NOMO-1 treated with DMSO at 0.1 percent for 48 hours (cell line): ENCODE measurements around the gene SCG3.

Source experiments
- DNase-seq: peaks from one replicate; lab custom pipeline; 2025; ENCODE audit not compliant: unreplicated experiment; lab: John Stamatoyannopoulos, UW

The SCG3 gene

GRCh38 chr15:51677452-51677851 lies 3.9 kb upstream of the SCG3 start:
- DNase-seq: no peak

- no peak for DNase-seq
Observed at GRCh38 chr15:51678096-51678495, 3.2 kb upstream of the SCG3 start.

GRCh38 chr15:51680321-51680720 lies 982 bp upstream of the SCG3 start:
- no peak for DNase-seq

- DNase-seq: no peak
Observed at GRCh38 chr15:51687565-51687964, 6.3 kb downstream of the SCG3 start.

- DNase-seq: no peak
Observed at GRCh38 chr15:51688863-51689262, 7.6 kb downstream of the SCG3 start.

DNA sequence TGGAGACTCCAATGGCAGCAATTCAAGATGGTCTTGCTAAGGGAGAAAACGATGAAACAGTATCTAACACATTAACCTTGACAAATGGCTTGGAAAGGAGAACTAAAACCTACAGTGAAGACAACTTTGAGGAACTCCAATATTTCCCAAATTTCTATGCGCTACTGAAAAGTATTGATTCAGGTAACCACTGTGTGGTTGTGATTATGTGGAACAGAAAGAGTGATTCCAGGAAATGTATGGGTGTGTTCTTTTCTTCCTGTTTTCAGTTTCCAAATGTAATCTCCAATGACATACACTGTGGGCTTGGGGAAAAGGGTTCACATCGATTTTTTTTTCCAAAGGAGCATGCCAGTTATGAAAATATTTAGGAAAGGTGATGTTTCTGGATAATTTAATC lies 10.9 kb downstream of the SCG3 start:
- peak; percentile 54 for DNase-seq

GRCh38 chr15:51696566-51696965 lies 15.3 kb downstream of the SCG3 start:
- no peak for DNase-seq

DNA sequence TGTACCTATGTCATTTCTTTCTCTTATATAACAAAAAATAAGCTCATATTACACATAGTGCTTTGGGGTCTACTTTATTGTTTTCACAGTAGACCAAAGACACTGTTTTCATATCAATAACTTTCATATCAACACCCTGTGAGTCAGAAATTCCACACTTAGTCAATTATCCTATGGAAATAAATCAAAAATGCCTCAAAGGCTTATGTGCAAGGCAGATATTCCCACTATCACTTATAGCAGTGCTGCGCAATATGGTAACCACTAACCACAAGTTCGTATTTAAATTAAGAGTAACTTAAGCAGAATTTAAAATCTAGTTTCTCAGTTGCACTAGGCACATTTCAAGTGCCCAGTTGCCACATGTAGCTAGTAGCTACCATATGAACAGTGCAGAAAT lies 15.9 kb downstream of the SCG3 start:
- no peak for DNase-seq

- DNase-seq: no peak
Observed at GRCh38 chr15:51699373-51699772, 18.1 kb downstream of the SCG3 start.

- no peak for DNase-seq
Observed at GRCh38 chr15:51702710-51703109, 21.4 kb downstream of the SCG3 start.

DNA sequence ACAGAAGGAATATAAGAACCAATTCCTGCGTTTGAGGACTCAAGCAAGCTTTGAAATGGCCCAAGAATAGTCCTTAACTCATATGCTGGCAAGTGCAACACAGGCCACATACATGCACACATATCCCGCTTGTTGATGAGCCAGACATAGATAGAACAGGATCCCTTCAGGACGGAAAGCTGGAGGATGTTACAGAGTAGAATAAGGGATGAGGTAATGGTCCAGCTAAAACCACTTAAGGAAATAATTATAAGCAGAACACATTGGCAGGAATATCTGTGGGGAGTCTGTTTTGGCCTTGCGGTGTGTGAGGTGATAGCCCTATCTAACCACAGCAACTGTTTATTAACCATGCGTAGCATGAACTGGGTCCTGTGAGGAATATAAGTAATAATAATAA lies 25.0 kb downstream of the SCG3 start:
- DNase-seq: no peak

DNA sequence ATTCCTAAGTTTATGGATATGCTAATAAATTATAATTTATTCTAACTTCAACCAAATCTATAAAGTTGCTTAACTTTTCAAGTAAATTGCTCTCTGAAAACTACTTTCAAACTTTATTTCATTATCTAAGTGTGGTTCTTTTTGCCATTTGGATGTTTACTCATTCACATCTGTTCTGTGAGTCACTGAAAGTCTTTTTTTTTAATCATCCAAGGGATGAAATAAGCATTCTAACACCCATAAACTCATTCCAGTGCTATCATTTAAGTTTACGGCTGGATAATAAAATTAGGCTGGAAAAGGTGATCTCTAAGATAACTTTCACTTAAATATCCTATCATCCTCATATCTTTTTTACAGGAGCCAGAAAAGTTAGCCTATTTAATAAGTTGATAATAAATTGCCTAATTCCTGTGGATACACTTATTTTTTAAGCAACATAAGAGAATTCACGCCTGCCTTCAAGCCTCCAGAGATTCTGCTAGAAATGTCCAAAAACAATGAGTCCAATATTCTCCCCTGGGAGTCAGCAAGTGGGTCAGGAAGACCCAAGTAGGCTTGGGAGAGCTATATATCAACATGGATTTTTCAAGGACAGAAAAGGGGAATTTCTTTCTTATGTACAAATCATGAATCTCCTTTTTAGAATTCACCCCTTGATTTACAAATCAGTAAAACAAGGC lies 25.8 kb downstream of the SCG3 start:
- DNase-seq: no peak

- no peak for DNase-seq
Observed at GRCh38 chr15:51708013-51708412, 26.7 kb downstream of the SCG3 start.

DNA sequence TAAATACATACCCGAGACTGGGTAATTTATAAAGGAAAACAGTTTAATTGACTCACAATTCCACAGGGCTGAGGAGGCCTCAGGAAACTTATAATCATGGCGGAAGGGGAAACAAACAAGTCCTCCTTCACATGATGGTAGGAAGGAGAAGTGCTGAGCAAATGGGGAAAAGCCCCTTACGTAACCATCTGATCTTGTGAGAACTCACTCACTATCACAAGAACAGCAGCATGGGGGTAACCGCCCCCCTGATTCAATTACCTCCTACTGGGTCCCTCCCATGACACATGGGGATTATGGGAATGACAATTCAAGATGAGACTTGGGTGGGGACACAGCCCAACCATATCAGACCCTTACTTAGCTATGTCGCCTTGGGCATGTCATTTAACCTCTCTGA lies 27.7 kb downstream of the SCG3 start:
- no peak for DNase-seq

GRCh38 chr15:51714162-51714561 lies 32.9 kb downstream of the SCG3 start:
- no peak for DNase-seq

GRCh38 chr15:51714911-51715310 lies 33.6 kb downstream of the SCG3 start:
- DNase-seq: no peak

GRCh38 chr15:51718219-51718618 lies 36.9 kb downstream of the SCG3 start:
- no peak for DNase-seq

DNA sequence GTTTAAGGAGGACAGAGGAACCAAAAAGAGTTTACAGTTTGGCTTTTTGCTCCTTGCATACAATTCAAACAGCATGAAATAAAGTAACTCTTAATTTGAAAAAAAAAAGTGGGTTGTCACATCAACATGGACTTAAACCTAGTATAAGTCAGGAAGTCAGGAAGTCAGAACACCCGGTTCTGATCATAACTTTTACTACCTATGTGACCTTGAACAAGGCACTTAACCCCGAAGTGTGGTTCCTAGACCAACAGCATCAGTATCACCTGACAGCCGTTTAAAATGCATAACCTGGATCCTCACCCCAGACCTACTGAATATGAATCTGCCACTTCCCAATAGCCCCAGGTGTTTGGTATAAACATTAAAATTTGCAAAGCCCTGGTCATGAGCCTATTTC lies 37.4 kb downstream of the SCG3 start:
- no peak for DNase-seq

GRCh38 chr15:51720201-51720995 lies 39.1 kb downstream of the SCG3 start:
- no peak for DNase-seq

GRCh38 chr15:51721199-51721960 lies 40.1 kb downstream of the SCG3 start:
- no peak for DNase-seq

- no peak for DNase-seq
Observed at GRCh38 chr15:51724199-51724598, 42.9 kb downstream of the SCG3 start.

DNA sequence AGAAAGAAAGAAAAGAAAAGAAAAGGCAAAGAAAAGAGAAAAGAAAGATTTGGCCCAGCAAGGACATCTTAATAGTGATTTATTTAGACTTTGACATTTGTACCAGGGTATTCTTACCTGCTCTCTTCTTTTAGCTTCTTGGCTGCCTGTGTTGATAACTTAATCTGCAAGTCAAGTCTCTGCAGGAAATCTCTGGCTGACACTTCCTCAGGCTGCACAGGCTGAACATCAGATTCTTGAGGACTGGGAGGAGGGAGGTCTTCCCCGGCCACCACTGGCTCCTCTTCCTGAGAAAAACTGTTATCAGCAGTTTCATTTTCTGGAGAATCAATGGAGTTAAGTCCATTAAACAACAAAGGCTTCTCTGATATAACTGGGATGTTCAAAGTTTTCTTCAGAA lies 43.4 kb downstream of the SCG3 start:
- DNase-seq: no peak
